ENCODE measurements around the gene SRBD1. TPM values are rescaled to one million over a fixed set of nuclear protein-coding genes. Genes with fewer than 3 reads are reported as not detected.

The SRBD1 gene
- total and polyA plus RNA-seq, 10 donors = 4.6 to 57.8 (median 25.8) TPM

DNA sequence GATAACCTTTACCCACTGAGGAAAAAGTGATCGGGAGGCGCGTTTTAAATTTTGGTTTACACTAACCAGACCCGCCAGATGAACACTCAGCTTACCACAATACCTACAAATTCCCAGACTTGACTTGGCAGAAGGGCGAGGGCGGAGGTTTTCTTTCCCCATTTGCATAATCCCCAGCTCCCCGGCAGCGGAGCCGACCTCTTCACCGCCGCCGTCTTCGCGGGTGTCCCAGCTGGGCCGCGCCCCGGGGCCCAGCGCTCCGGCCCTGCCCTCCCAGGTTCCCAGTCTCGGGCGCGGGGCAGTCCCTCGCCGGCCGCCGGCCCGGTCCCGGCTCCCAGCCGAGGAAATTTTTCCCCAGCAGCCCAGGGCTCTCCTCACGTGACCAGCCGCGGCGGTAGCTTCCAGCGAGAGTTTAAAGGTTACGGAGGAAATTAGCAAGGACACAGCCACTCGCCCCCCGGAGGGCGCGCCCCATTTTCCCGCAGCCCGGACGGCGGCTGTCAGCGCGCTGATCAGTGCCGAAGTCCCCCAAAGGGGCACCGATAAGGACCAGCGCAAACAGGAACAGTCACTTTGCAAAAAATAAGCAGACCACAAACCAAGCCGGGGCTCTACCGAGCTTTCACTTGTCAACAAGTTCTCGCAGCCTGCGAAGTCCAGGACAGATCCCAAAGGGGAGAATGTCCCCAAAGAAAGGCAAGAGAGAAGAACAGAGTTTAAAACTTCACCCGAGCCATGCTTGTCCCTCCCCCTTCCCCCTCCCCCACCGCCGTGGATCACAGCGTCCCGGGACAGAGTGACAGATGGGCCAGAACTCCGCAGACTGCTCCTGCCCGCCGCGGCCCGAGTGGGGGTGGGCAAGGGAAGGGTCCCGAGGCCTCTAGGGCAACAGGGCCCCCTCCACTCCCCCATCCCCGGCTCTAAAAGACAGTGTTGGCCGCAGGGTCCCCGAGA is 39.1 kb upstream of the SRBD1 start:
- H3K36me3 ChIP-seq = peaks cover 0 to 7% (median 0%) of the 10 kb centered on the region in 6 donors
- intact Hi-C loops (cut with DNase I; ENCODE audit: low total_unique reads) = no loop called here
- H3K9me3 ChIP-seq = no peaks in the 10 kb centered on the region
- H3K27me3 ChIP-seq (replicated peaks in 1 of 7) = peaks cover 0 to 11% (median 0%) of the 10 kb centered on the region in 7 donors
- WGBS, 5 donors = 0 to 1% (median 1%) methylated on average over 52 to 66 of the region's 66 CpGs
- peak; percentile 93 for DNase-seq
- H3K27ac ChIP-seq = peak overlapping the region; percentile 87 to 100 (median 98)
- H3K4me1 ChIP-seq = peaks cover 13 to 60% (median 43%) of the 10 kb centered on the region in 6 donors
- TF ChIP-seq POLR2AphosphoS5 (IDR thresholded peaks at IDR 0.05) (peak in 2 of 3 donors; percentile 78 to 81), POLR2A (IDR thresholded peaks at IDR 0.05) (peak in 1 of 3 donors; percentile 23)
- TF ChIP-seq, protein P1, sequence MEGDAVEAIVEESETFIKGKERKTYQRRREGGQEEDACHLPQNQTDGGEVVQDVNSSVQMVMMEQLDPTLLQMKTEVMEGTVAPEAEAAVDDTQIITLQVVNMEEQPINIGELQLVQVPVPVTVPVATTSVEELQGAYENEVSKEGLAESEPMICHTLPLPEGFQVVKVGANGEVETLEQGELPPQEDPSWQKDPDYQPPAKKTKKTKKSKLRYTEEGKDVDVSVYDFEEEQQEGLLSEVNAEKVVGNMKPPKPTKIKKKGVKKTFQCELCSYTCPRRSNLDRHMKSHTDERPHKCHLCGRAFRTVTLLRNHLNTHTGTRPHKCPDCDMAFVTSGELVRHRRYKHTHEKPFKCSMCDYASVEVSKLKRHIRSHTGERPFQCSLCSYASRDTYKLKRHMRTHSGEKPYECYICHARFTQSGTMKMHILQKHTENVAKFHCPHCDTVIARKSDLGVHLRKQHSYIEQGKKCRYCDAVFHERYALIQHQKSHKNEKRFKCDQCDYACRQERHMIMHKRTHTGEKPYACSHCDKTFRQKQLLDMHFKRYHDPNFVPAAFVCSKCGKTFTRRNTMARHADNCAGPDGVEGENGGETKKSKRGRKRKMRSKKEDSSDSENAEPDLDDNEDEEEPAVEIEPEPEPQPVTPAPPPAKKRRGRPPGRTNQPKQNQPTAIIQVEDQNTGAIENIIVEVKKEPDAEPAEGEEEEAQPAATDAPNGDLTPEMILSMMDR (IDR thresholded peaks at IDR 0.05 in 8 of 11, conservative IDR thresholded peaks at IDR 0.05 in 3 of 11) = no peak
- peak overlapping the region; percentile 60 to 86 (median 76) for H3K4me3 ChIP-seq

DNA sequence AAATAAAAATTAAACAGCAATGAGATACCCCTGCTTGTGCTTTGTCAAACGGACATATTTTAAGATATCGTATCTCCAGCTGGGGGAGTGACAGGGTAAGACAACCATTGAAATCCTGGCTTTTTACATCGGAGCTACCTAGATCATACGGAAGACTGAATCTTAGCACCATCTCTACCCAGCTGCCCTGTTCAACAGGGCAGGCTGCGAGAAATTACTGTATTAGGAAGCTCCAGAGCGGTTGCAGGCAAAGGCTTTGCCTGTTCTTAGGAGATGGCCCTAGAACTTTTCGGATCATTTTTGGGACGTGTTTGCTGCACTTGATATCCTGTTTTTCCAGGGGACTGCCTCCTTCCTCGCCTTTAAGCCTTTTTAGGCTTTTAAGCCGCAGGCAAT is 38.4 kb upstream of the SRBD1 start:
- DNase-seq = no peak
- TF ChIP-seq, protein P1 (IDR thresholded peaks at IDR 0.05 in 8 of 11, conservative IDR thresholded peaks at IDR 0.05 in 3 of 11) = no peak
- TF ChIP-seq POLR2A (IDR thresholded peaks at IDR 0.05) (no peak), POLR2AphosphoS5 (IDR thresholded peaks at IDR 0.05) (no peak)
- peak overlapping the region; percentile 60 to 86 (median 76) for H3K4me3 ChIP-seq
- intact Hi-C loops (cut with DNase I; ENCODE audit: low total_unique reads) = no loop called here
- H3K36me3 ChIP-seq = peaks cover 0 to 1% (median 0%) of the 10 kb centered on the region in 6 donors
- H3K9me3 ChIP-seq = no peaks in the 10 kb centered on the region
- peak overlapping the region; percentile 87 to 100 (median 98) for H3K27ac ChIP-seq
- peaks cover 13 to 53% (median 39%) of the 10 kb centered on the region in 6 donors for H3K4me1 ChIP-seq
- 15 to 22% (median 18%) methylated on average over 10 of the region's 10 CpGs for WGBS, 5 donors
- peaks cover 0 to 11% (median 0%) of the 10 kb centered on the region in 7 donors for H3K27me3 ChIP-seq (replicated peaks in 1 of 7)

DNA sequence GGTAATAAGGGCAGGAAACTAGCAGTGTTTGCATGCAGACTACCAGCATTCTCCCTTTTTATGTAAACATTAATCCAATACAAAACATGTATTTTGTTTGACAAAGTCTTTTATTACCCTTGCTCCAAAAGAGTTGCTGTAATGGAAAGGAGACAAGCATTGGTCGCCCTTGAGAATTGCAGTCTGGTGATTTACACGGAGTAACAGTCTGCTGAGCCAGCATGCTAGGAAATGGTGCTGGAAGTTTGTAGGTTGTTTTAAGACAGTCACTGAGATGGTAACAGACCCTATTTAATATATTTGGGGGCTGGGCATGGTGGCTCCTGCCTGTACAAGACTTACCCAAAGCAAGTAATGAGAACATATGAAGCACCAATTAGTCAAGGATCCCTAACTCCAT is 37.6 kb upstream of the SRBD1 start:
- intact Hi-C loops (cut with DNase I; ENCODE audit: low total_unique reads) = no loop called here
- Histone ChIP-seq H3K4me1 (peaks cover 13 to 51% (median 36%) of the 10 kb centered on the region in 6 donors), H3K36me3 (no peaks in the 10 kb centered on the region), H3K9me3 (no peaks in the 10 kb centered on the region), H3K27ac (no peak overlapping the region), H3K27me3 (replicated peaks in 1 of 7) (peaks cover 0 to 11% (median 0%) of the 10 kb centered on the region in 7 donors), H3K4me3 (no peak overlapping the region)
- TF ChIP-seq, protein P1 (IDR thresholded peaks at IDR 0.05 in 8 of 11, conservative IDR thresholded peaks at IDR 0.05 in 3 of 11) = no peak
- no peak for TF ChIP-seq POLR2AphosphoS5 (IDR thresholded peaks at IDR 0.05)
- TF ChIP-seq POLR2A (IDR thresholded peaks at IDR 0.05) = no peak
- no peak for DNase-seq
- 75 to 89% (median 86%) methylated on average over 2 of the region's 2 CpGs for WGBS, 5 donors

DNA sequence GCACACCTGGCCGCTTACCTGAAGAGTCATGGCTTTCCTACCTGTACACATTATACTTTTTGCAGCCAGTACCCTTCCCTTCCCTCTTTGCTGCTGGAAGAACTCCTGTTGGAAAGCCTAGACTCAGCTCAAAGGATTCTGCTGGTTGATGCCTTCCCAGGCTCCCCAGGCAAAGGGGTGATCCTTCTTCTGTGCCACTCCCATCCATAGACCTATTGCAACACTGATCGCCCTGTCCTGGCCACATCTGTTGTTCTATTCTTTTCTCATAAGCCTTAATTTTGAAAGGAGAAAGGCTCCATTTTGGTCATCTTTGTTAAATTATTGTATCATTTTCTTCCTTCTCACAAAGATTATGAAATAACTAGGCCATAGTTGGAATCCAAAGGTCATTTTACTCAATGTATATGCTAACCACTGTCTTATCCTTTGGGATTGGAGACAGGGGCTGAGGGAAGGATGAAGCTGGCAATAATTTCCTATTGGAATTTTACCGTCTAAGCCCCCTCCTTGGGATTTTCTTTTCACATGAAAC is 37.0 kb upstream of the SRBD1 start:
- Histone ChIP-seq H3K27ac (no peak overlapping the region), H3K36me3 (no peaks in the 10 kb centered on the region), H3K27me3 (replicated peaks in 1 of 7) (peaks cover 0 to 17% (median 5%) of the 10 kb centered on the region in 7 donors), H3K9me3 (no peaks in the 10 kb centered on the region), H3K4me3 (no peak overlapping the region), H3K4me1 (peaks cover 9 to 51% (median 37%) of the 10 kb centered on the region in 6 donors)
- intact Hi-C loops (cut with DNase I; ENCODE audit: low total_unique reads) = no loop called here
- 91 to 94% (median 92%) methylated on average over 3 of the region's 3 CpGs for WGBS, 5 donors
- DNase-seq = no peak
- TF ChIP-seq POLR2A (IDR thresholded peaks at IDR 0.05) (no peak), POLR2AphosphoS5 (IDR thresholded peaks at IDR 0.05) (no peak)
- TF ChIP-seq, protein P1 (IDR thresholded peaks at IDR 0.05 in 8 of 11, conservative IDR thresholded peaks at IDR 0.05 in 3 of 11) = no peak

All from spleen (tissue), 11 donors.